HG03432 (cell line): ENCODE results near the gene PC.
"Not testable (repeated sequence)": the region's sequence is repeated elsewhere in the genome, so short reads cannot be mapped to it uniquely, and the experiment has no call there.

Experiments used
- ATAC-seq: cut with Tn5 transposase; IDR thresholded peaks from one replicate; pipeline ENCODE4 v1.9.1; 2021; ENCODE audit warnings: mild to moderate bottlenecking, moderate library complexity; ENCODE audit not compliant: unreplicated experiment

PC gene

GRCh38 chr11:66958232-66958955, at the start of gene PC:
TSS of gene PC (minus strand) at chr11:66958383. CDS start at chr11:66872159, 86,224 bp downstream.
- peak; percentile 93 for ATAC-seq

GRCh38 chr11:67007126-67007525, 48.9 kb upstream of the PC start:
- no peak for ATAC-seq

- no peak for ATAC-seq
Measured at GRCh38 chr11:67006029-67006884, 48.1 kb upstream of the PC start.

- not testable (repeated sequence) for ATAC-seq
Measured at GRCh38 chr11:67005200-67005599, 47.0 kb upstream of the PC start.

- no peak for ATAC-seq
Measured at GRCh38 chr11:67002921-67003411, 44.8 kb upstream of the PC start.

GRCh38 chr11:67002297-67002913, 44.2 kb upstream of the PC start:
- no peak for ATAC-seq

- no peak for ATAC-seq
Measured at GRCh38 chr11:67001332-67001731, 43.1 kb upstream of the PC start.

- ATAC-seq: no peak
Measured at GRCh38 chr11:66999555-66999954, 41.4 kb upstream of the PC start.

- ATAC-seq: no peak
Measured at GRCh38 chr11:66996609-66997273, 38.6 kb upstream of the PC start.

- no peak for ATAC-seq
Measured at GRCh38 chr11:66992041-66992440, 33.9 kb upstream of the PC start.

GRCh38 chr11:66989360-66989759, 31.2 kb upstream of the PC start:
- ATAC-seq: not testable (repeated sequence)

- ATAC-seq: not testable (repeated sequence)
Measured at GRCh38 chr11:66988741-66989140, 30.6 kb upstream of the PC start.

- ATAC-seq: no peak
Measured at GRCh38 chr11:66987924-66988637, 29.9 kb upstream of the PC start.

GRCh38 chr11:66987158-66987620, 29.0 kb upstream of the PC start:
- no peak for ATAC-seq

GRCh38 chr11:66986178-66986545, 28.0 kb upstream of the PC start:
- ATAC-seq: no peak

- ATAC-seq: no peak
Measured at GRCh38 chr11:66985508-66986177, 27.5 kb upstream of the PC start.

GRCh38 chr11:66983275-66983924, 25.2 kb upstream of the PC start:
- ATAC-seq: no peak

GRCh38 chr11:66981976-66982578, 23.9 kb upstream of the PC start:
- ATAC-seq: no peak
